Measurements from ENCODE around the gene ATAD3A.
A peak's percentile ranks its signal among the peaks of the same experiment; 100 is the strongest.
"Not testable (repeated sequence)": the region's sequence is repeated elsewhere in the genome, so short reads cannot be mapped to it uniquely, and the experiment has no call there.

Gene ATAD3A

GRCh38 chr1:1554926-1555915 lies 43.3 kb downstream of the ATAD3A start:
- peak; percentile 90 for DNase-seq (ENCODE audit: low spot score)

GRCh38 chr1:1556505-1556904 lies 44.5 kb downstream of the ATAD3A start:
- no peak for DNase-seq (ENCODE audit: low spot score)

GRCh38 chr1:1556961-1557360 lies 45.0 kb downstream of the ATAD3A start:
- DNase-seq (ENCODE audit: low spot score) = not testable (repeated sequence)

GRCh38 chr1:1557688-1558087 lies 45.7 kb downstream of the ATAD3A start:
- DNase-seq (ENCODE audit: low spot score) = not testable (repeated sequence)

- no peak for DNase-seq (ENCODE audit: low spot score)
Observed at GRCh38 chr1:1558591-1558990, 46.6 kb downstream of the ATAD3A start.

GRCh38 chr1:1559066-1559465 lies 47.1 kb downstream of the ATAD3A start:
- DNase-seq (ENCODE audit: low spot score) = no peak

- DNase-seq (ENCODE audit: low spot score) = no peak
Observed at GRCh38 chr1:1560178-1560577, 48.2 kb downstream of the ATAD3A start.

GRCh38 chr1:1561801-1562470 lies 50.0 kb downstream of the ATAD3A start:
- no peak for DNase-seq (ENCODE audit: low spot score)

- no peak for DNase-seq (ENCODE audit: low spot score)
Observed at GRCh38 chr1:1562556-1563195, 50.7 kb downstream of the ATAD3A start.

GRCh38 chr1:1563688-1564087 lies 51.7 kb downstream of the ATAD3A start:
- no peak for DNase-seq (ENCODE audit: low spot score)

- DNase-seq (ENCODE audit: low spot score) = no peak
Observed at GRCh38 chr1:1564268-1564667, 52.3 kb downstream of the ATAD3A start.

- DNase-seq (ENCODE audit: low spot score) = no peak
Observed at GRCh38 chr1:1565340-1565739, 53.4 kb downstream of the ATAD3A start.

GRCh38 chr1:1567152-1567875 lies 55.4 kb downstream of the ATAD3A start:
- DNase-seq (ENCODE audit: low spot score) = no peak

- no peak for DNase-seq (ENCODE audit: low spot score)
Observed at GRCh38 chr1:1567891-1568291, 55.9 kb downstream of the ATAD3A start.

GRCh38 chr1:1569341-1569740 lies 57.4 kb downstream of the ATAD3A start:
- DNase-seq (ENCODE audit: low spot score) = no peak

GRCh38 chr1:1573843-1574720 lies 62.1 kb downstream of the ATAD3A start:
- DNase-seq (ENCODE audit: low spot score) = peak; percentile 91

- peak; percentile 97 for DNase-seq (ENCODE audit: low spot score)
Observed at GRCh38 chr1:1574721-1575537, 63.0 kb downstream of the ATAD3A start, which contains the start of gene SSU72. Gene SSU72 (minus strand): TSS chr1:1574863. CDS start chr1:1574557, 306 bp downstream.

- DNase-seq (ENCODE audit: low spot score) = no peak
Observed at GRCh38 chr1:1577367-1578011, 65.5 kb downstream of the ATAD3A start.

GRCh38 chr1:1578371-1578940 lies 66.5 kb downstream of the ATAD3A start:
- no peak for DNase-seq (ENCODE audit: low spot score)

Data from AG20443 (cell line).